IPS-18a (cell line): ENCODE results near the gene SNX8.

Experiments used
- H3K27ac ChIP-seq: one replicate; pipeline ENCODE4 v1.5.1; 2013; ENCODE audit warnings: low read length
- H3K27me3 ChIP-seq: one replicate; pipeline ENCODE4 v1.6.1; 2013; ENCODE audit warnings: mild to moderate bottlenecking, low read length; ENCODE audit not compliant: control insufficient read depth, insufficient read depth
- H3K36me3 ChIP-seq: one replicate; pipeline ENCODE4 v1.6.1; 2013; ENCODE audit warnings: low read depth, low read length; ENCODE audit not compliant: control insufficient read depth
- H3K4me1 ChIP-seq: one replicate; pipeline ENCODE4 v1.6.1; 2013; ENCODE audit warnings: low read depth, low read length; ENCODE audit not compliant: control insufficient read depth
- H3K4me3 ChIP-seq: one replicate; pipeline ENCODE4 v1.5.1; 2013; ENCODE audit warnings: low read length
- H3K9ac ChIP-seq: one replicate; pipeline ENCODE4 v1.6.1; 2013; ENCODE audit warnings: mild to moderate bottlenecking, low read length, moderate library complexity
- H3K9me3 ChIP-seq: one replicate; pipeline ENCODE4 v1.6.1; 2013; ENCODE audit warnings: low read depth, low read length; ENCODE audit not compliant: control insufficient read depth

SNX8 gene

GRCh38 chr7:2203766-2204300 is 110.4 kb downstream of the SNX8 start:
- no peak overlapping the region for H3K9ac ChIP-seq
- no peaks in the 10 kb centered on the region for H3K9me3 ChIP-seq
- H3K27ac ChIP-seq = no peak overlapping the region
- H3K36me3 ChIP-seq = peaks cover 33% of the 10 kb centered on the region
- no peak overlapping the region for H3K4me3 ChIP-seq
- no peaks in the 10 kb centered on the region for H3K27me3 ChIP-seq
- no peaks in the 10 kb centered on the region for H3K4me1 ChIP-seq

- H3K4me1 ChIP-seq = no peaks in the 10 kb centered on the region
- no peak overlapping the region for H3K27ac ChIP-seq
- H3K36me3 ChIP-seq = peaks cover 31% of the 10 kb centered on the region
- H3K4me3 ChIP-seq = no peak overlapping the region
- H3K9ac ChIP-seq = no peak overlapping the region
- no peaks in the 10 kb centered on the region for H3K27me3 ChIP-seq
- no peaks in the 10 kb centered on the region for H3K9me3 ChIP-seq
Measured at GRCh38 chr7:2202901-2203765, 111.1 kb downstream of the SNX8 start.

- Histone ChIP-seq H3K4me1 (no peaks in the 10 kb centered on the region), H3K27me3 (no peaks in the 10 kb centered on the region), H3K36me3 (peaks cover 24% of the 10 kb centered on the region), H3K9me3 (no peaks in the 10 kb centered on the region), H3K27ac (no peak overlapping the region), H3K9ac (no peak overlapping the region), H3K4me3 (no peak overlapping the region)
Measured at GRCh38 chr7:2202361-2202761, 111.9 kb downstream of the SNX8 start.
